DOHH2 (cell line): ENCODE data around the gene ARHGEF35.
"Not testable (repeated sequence)": the region's sequence is repeated elsewhere in the genome, so short reads cannot be mapped to it uniquely, and the experiment has no call there.

Experiments used
- H3F3A ChIP-seq: fragments of 200-600 bp; sonication (generic), shearing (Covaris generic); 2 replicates; pipeline ENCODE4 v1.6.0; 2016; ENCODE audit warnings: antibody characterized with exemption, mild to moderate bottlenecking; ENCODE audit not compliant: control insufficient read depth, insufficient read depth
- H3K27ac ChIP-seq: fragments of 200-600 bp; sonication (generic); 2 replicates; pipeline ENCODE4 v1.5.1; 2014; ENCODE audit warnings: low read depth, mild to moderate bottlenecking, low read length, moderate library complexity
- H3K27me3 ChIP-seq: fragments of 200-600 bp; sonication (generic); 2 replicates; pipeline ENCODE4 v1.6.1; 2014; ENCODE audit warnings: mild to moderate bottlenecking, low read length, mixed read lengths; ENCODE audit not compliant: control insufficient read depth
- H3K36me3 ChIP-seq: fragments of 200-600 bp; sonication (generic); 2 replicates; pipeline ENCODE4 v1.6.1; 2014; ENCODE audit warnings: mild to moderate bottlenecking, low read length, moderate library complexity, mixed read lengths; ENCODE audit not compliant: control insufficient read depth
- H3K4me1 ChIP-seq: fragments of 200-600 bp; sonication (generic); 2 replicates; pipeline ENCODE4 v1.6.1; 2014; ENCODE audit warnings: mild to moderate bottlenecking, low read length, mixed read lengths; ENCODE audit not compliant: control insufficient read depth
- H3K4me2 ChIP-seq: fragments of 200-600 bp; sonication (generic); 2 replicates; pipeline ENCODE4 v1.6.0; 2014; ENCODE audit warnings: mild to moderate bottlenecking, low read length, moderate library complexity
- H3K4me3 ChIP-seq: fragments of 200-600 bp; sonication (generic); 2 replicates; pipeline ENCODE4 v1.5.1; 2014; ENCODE audit warnings: mild to moderate bottlenecking, low read length, mixed read lengths
- H3K79me2 ChIP-seq: fragments of 200-600 bp; sonication (generic); 2 replicates; pipeline ENCODE4 v1.6.1; 2014; ENCODE audit warnings: mild to moderate bottlenecking, low read length, mixed read lengths; ENCODE audit not compliant: control insufficient read depth
- H3K9me2 ChIP-seq: fragments of 200-600 bp; sonication (generic); replicated peaks from 2 replicates; pipeline ENCODE4 v1.6.1; 2014; ENCODE audit warnings: mild to moderate bottlenecking, low read length, mixed read lengths; ENCODE audit not compliant: control insufficient read depth
- H3K9me3 ChIP-seq: fragments of 200-600 bp; sonication (generic); 2 replicates; pipeline ENCODE4 v1.6.1; 2014; ENCODE audit warnings: antibody characterized with exemption, low read length, mixed read lengths; ENCODE audit not compliant: control insufficient read depth, insufficient read depth
- H4K20me1 ChIP-seq: fragments of 200-600 bp; sonication (generic); 2 replicates; pipeline ENCODE4 v1.6.0; 2014; ENCODE audit warnings: low read depth, mild to moderate bottlenecking, antibody characterized with exemption, low read length, moderate library complexity; ENCODE audit not compliant: control insufficient read depth, insufficient read depth

Gene ARHGEF35

DNA sequence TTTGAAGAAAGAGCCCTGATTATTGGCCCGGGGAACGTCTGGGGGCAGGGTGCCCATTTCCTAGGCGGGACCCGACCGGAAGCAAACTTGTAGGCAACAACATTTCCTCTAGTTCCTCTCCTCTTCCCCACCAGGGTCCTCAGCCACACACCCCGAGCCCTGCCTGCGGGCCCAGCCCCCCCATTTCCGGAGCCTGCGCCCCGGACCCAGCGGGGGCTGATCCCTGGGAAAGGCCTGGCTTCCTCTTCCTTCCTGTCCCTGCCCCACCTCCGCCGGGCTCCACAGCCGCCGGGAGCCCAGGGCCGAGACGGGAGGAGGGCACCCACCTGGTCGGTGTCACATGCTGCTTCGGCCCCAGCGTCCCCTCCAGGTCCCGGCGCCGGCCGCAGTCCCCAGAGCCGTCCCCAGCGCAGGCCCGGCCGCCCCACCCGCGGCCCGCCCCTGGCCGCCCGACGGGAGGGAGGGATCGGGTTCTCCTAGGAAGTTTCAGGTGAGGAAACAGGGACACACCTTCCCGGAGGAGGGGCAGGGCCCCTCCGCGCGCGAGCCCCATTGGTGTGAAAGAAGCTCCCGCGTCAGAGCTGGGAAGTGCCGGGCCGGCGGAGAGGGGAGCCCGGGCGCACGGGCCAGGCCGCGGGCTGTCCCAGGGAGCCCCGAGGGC lies at the start of gene ARHGEF35:
ARHGEF35 (minus strand) TSS at position 622 of the 661 bp plus-strand sequence. CDS start 7,450 bp downstream, outside the sequence.
- H3K9me2 ChIP-seq, H3K4me2 ChIP-seq, H3K79me2 ChIP-seq, H3K27ac ChIP-seq, H3K4me1 ChIP-seq, H3K27me3 ChIP-seq, H4K20me1 ChIP-seq, H3K4me3 ChIP-seq, H3K36me3 ChIP-seq, H3F3A ChIP-seq, H3K9me3 ChIP-seq: not testable (repeated sequence)

DNA sequence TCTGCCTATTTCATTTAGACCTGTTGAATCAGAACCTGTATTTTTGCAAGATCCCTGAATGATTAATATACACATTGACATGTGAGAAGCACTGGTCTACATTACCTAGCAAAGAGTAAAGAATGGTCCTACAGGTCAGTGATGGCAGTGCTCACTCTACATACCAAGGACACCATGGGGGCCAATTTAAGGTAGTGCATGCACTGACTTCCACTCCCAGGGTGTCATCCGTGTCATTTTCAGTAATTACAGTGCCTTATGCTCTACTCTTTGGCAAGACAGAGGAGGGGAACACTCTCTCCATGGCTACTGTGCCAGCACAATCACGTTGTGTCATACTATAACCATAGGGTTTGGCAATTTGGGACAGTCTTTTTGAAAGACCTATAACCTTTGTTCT lies 49.7 kb upstream of the ARHGEF35 start:
- H3F3A ChIP-seq, H3K9me2 ChIP-seq: not testable (repeated sequence)

DNA sequence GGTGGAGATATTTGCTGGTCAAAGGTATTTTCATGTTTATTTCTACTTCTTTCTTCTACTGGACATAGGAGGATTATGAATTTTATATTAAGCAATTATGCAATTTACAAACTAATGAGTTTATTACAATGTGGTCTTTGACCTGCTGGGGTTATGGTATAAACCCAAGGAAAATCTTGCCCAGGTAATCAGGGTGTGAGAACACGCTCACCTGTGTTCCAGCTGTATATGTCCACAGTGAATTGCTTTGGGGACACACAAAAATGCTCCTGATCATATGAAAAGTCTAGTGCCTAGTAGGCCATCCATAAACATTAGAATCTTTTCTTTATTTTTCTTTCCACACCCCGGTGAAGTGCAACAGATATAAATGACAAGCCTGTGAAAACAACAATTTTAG lies 43.7 kb upstream of the ARHGEF35 start, which contains the start of gene OR2A42:
OR2A42 (minus strand) TSS at position 241 of the 400 bp plus-strand sequence. CDS start 6,762 bp downstream, outside the sequence.
- not testable (repeated sequence) for H3K27me3 ChIP-seq, H3K36me3 ChIP-seq, H3K4me1 ChIP-seq

More for the DNA sequence above, 49.7 kb upstream of the ARHGEF35 start:
- not testable (repeated sequence) for H3K4me1 ChIP-seq, H3K27me3 ChIP-seq, H3K4me2 ChIP-seq, H3K79me2 ChIP-seq, H4K20me1 ChIP-seq, H3K27ac ChIP-seq, H3K9me3 ChIP-seq, H3K36me3 ChIP-seq, H3K4me3 ChIP-seq

DNA sequence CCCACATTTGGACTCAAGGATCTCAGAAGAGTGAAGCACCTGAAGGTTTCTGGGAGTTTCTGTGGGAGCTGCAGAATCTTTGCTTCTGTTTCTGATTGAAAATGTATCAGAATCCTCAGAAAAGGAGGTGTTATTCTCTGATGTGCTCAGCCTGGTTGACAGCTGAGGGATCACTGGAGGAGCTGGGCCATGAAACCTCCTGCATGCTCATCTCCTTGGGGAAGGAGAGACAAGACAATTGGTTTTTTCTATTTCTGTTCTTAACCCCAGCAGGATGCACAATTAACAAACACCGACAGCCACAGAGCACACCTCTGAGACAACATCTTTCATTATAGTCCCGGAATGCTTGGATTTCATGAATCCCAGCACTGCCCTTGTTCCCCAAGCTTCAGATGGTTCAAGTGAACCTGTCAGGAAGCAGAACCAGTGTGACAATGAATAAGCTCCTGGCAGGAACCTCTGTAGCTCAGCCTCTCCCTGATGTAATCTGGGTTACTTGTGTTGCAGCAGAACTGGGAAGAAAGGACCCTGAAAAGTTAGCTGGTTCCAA lies 43.0 kb upstream of the ARHGEF35 start:
- not testable (repeated sequence) for H3K27me3 ChIP-seq, H4K20me1 ChIP-seq

More for the DNA sequence above, 43.7 kb upstream of the ARHGEF35 start, which contains the start of gene OR2A42:
- not testable (repeated sequence) for H3K9me3 ChIP-seq, H3K4me3 ChIP-seq, H3K27ac ChIP-seq, H3F3A ChIP-seq, H3K9me2 ChIP-seq, H3K4me2 ChIP-seq, H4K20me1 ChIP-seq, H3K79me2 ChIP-seq

DNA sequence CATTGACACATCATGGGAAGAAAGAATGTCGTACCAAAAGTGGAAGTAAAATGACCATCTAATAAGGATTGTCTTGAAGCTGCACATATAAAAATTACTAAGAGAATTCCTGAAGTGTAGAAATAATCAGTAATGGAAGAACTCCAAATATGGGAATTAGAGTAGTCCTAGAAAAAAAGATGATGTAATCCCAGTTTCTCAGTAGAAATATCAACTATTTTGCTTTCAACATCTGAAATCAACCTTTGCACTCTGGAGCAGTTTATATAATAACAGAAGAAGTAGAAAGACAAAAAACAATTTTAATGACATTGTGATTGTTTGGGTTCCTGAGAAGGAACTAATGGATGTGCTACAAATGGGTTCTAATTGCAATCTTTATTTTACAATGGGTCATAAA lies 37.4 kb upstream of the ARHGEF35 start:
- H3K4me2 ChIP-seq, H3K9me3 ChIP-seq, H4K20me1 ChIP-seq, H3K79me2 ChIP-seq, H3K4me3 ChIP-seq, H3K36me3 ChIP-seq, H3K27ac ChIP-seq, H3K27me3 ChIP-seq, H3K9me2 ChIP-seq, H3K4me1 ChIP-seq, H3F3A ChIP-seq: not testable (repeated sequence)

More for the DNA sequence above, 43.0 kb upstream of the ARHGEF35 start:
- not testable (repeated sequence) for H3K79me2 ChIP-seq, H3K36me3 ChIP-seq, H3F3A ChIP-seq, H3K4me1 ChIP-seq, H3K4me3 ChIP-seq, H3K9me3 ChIP-seq, H3K27ac ChIP-seq, H3K4me2 ChIP-seq, H3K9me2 ChIP-seq

DNA sequence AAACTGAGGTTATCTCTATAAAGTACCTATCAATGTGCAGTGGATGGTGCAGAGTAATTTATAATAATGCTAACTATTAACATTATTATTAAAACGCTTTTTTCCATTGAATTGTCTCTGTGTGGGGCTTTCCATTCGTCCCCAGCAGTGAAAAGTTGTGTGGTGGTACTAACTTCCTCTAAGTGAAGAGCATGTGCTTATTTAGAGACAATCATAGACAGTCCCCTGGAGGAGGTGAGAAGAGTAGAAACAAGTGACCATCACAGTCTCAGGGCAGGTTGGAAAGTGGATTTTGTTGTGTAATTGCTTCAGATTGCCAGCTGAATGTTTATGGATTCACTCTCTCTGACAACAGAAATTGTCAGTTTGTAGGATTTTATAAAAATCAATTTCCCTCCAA lies 35.4 kb upstream of the ARHGEF35 start:
- H3K79me2 ChIP-seq, H3K4me2 ChIP-seq, H3K27ac ChIP-seq, H4K20me1 ChIP-seq, H3K9me3 ChIP-seq, H3K27me3 ChIP-seq, H3F3A ChIP-seq, H3K36me3 ChIP-seq, H3K4me1 ChIP-seq, H3K9me2 ChIP-seq, H3K4me3 ChIP-seq: not testable (repeated sequence)

DNA sequence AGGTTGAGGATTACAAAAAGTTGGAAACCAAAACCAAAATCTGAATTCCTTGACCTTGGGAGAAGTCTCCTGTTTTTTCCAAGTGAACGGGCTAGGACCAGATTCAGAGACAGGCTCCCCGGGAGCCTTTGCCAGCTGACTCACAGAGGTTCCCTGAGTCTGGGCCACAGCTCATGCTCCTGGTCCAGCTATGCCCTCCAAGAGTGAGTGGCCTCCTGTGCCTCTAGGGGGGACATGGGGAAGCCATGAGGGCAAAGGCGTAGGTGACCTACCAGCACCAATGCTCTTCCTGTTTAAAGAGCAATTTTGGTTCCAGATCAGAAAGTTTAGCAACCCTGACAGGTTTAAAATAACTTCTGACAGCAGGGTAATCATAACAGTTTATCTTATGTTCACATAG lies 33.2 kb upstream of the ARHGEF35 start:
- not testable (repeated sequence) for H3K27me3 ChIP-seq, H3F3A ChIP-seq, H3K79me2 ChIP-seq, H3K4me2 ChIP-seq, H3K36me3 ChIP-seq, H3K4me1 ChIP-seq, H3K9me3 ChIP-seq, H4K20me1 ChIP-seq, H3K27ac ChIP-seq, H3K4me3 ChIP-seq, H3K9me2 ChIP-seq

DNA sequence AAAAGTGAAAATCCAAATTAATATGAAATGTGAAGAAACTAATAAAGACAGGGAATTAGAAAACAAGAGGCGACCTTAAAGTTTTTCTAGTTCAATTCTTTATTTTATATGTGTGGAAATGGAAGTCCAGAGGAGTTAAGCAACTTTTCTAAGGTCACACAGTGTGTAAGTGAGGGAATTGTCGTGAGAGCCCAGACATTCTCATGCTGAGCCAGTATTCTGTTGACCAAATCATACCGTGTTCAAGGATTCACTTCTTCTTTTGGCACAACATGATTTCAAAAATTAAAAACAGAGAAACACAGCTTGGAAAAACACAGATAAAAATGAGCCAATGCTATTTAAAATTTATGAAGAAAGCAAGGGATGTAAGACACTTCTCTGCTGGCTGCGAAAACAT lies 31.2 kb upstream of the ARHGEF35 start:
- not testable (repeated sequence) for H3K36me3 ChIP-seq, H3F3A ChIP-seq, H3K4me2 ChIP-seq, H4K20me1 ChIP-seq, H3K4me1 ChIP-seq, H3K9me3 ChIP-seq, H3K4me3 ChIP-seq, H3K27me3 ChIP-seq, H3K9me2 ChIP-seq, H3K27ac ChIP-seq, H3K79me2 ChIP-seq
